NCI-H226 (cell line): ENCODE results near the gene DLX3.

Experiments
- DNase-seq: peaks from one replicate; pipeline ENCODE4 v3.0.0-alpha.2; 2015

The DLX3 gene

GRCh38 chr17:50022463-50023130, 27.6 kb upstream of the DLX3 start:
- DNase-seq, result no peak

GRCh38 chr17:50021681-50022370, 26.8 kb upstream of the DLX3 start:
- no peak for DNase-seq

GRCh38 chr17:50020841-50021599, 26.0 kb upstream of the DLX3 start:
- no peak for DNase-seq

- no peak for DNase-seq
Measured at GRCh38 chr17:50018909-50019308, 23.9 kb upstream of the DLX3 start.

GRCh38 chr17:50015146-50015545, 20.1 kb upstream of the DLX3 start:
- DNase-seq, result no peak

- no peak for DNase-seq
Measured at GRCh38 chr17:50014471-50015088, 19.6 kb upstream of the DLX3 start.

- no peak for DNase-seq
Measured at GRCh38 chr17:50013079-50013478, 18.1 kb upstream of the DLX3 start.

GRCh38 chr17:50009282-50009681, 14.3 kb upstream of the DLX3 start:
- no peak for DNase-seq

- no peak for DNase-seq
Measured at GRCh38 chr17:50003911-50004310, 8.9 kb upstream of the DLX3 start.

GRCh38 chr17:49998836-49999511, 4.0 kb upstream of the DLX3 start:
- DNase-seq, result no peak

- DNase-seq, result peak; percentile 70
Measured at GRCh38 chr17:49997773-49998703, 3.0 kb upstream of the DLX3 start.

GRCh38 chr17:49997301-49997650, 2.3 kb upstream of the DLX3 start:
- DNase-seq, result peak; percentile 58

GRCh38 chr17:49996495-49997300, 1.7 kb upstream of the DLX3 start:
- peak; percentile 33 for DNase-seq

- no peak for DNase-seq
Measured at GRCh38 chr17:49996121-49996494, 1.1 kb upstream of the DLX3 start.

- no peak for DNase-seq
Measured at GRCh38 chr17:49994085-49995054, 654 bp downstream of the DLX3 start.

- no peak for DNase-seq
Measured at GRCh38 chr17:49993423-49994060, 1.5 kb downstream of the DLX3 start.

- DNase-seq, result no peak
Measured at GRCh38 chr17:49992933-49993422, 2.0 kb downstream of the DLX3 start.

GRCh38 chr17:49992191-49992932, 2.7 kb downstream of the DLX3 start:
- no peak for DNase-seq
